LoVo (cell line): ENCODE results near the gene ZNF319.

Experiments
- DNase-seq: peaks from one replicate; pipeline ENCODE4 v3.0.0-alpha.2; 2016; ENCODE audit warnings: low spot score

ZNF319 gene

DNA sequence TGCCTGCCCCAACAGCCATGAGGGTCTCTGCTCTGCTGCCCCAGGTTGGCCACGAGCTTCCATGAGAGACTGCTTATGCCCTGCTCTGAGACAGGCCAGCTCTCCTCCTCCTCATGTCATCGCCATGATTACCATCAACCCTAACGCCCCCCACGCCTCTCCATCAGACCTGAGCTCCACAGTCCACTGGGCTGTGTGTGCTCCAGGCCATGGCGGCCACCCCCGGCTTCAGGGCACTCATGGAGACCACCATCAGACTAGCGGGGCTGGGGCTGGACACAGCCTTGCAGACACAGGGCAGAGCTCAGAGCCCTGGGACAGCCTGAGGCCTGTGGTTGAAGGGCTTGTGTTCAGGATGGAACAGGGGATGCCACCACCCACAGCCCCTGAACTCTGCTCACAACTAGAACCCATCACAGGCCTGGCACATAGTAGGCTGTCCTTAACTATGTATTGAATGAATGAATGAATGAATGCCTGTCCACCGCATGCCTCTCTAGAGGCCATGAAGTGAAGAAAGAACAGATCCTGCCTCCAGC, 44.1 kb downstream of the ZNF319 start:
- DNase-seq: no peak

DNA sequence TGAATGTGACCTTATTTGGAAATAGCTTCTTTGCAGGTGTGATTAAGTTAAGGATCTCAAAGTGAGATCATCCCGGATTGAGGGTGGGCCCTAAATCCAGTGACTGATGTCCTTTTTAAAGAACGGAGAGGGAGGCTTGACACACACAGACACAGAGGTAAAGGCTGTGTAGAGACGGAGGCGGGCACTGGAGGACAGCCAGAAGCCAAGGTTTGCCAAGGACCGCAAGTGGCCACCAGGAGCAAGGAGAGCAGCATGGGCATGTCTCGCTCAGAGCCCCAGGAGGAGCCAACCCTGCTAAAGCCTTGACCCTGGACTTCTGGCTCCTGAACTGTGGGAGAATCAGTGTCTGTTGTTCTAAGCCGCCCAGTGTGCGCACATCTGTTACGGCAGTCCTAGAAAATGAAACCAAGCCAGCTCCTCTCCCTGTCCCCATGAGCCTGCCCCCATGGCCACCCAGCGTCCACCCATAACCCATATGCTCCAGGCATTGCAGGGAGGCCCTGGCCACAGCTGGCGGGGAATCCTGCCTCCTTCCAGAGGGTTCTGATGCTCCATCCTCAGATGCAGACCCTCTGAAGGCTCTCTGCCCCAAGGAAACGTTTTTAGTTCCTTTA, 44.8 kb downstream of the ZNF319 start:
- DNase-seq: peak; percentile 10

DNA sequence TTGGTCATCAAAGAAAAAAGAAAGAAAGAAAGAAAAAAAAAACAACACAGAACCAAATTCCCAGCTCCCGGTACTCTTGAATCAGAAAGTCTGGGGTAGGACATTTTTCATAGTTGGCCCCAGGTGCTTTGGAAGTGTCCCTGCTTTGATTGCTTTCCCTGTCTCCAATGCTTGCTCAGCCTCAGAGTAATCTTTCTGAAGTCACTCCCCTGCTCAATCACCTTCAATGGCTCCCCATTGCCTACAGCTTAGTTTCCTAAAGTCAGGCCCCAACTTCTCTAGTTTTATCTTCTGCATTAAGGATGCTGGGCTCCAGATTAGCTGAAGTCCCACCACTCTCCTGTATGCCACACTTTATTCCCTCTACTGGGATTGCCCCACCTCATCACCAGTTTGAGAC, 46.6 kb downstream of the ZNF319 start:
- no peak for DNase-seq

DNA sequence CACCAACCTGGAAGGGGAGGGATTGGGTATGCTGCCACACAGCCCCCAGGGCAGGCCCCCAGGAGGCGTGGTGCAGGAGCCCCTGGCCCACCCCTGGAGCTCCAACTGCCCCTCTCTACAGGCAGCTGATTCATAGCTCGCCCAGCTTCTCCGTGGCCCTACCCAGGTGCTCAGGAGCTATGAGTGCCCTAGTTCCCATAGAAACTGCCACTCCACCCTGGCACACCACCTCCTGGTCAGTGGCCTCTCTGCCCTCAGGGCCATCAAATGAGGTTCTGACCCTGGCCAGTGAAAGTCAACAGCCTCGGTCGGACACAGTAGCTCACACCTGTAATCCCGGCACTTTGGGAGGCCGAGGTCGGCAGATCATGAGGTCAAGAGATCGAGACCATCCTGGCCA, 47.6 kb downstream of the ZNF319 start:
- DNase-seq: no peak

DNA sequence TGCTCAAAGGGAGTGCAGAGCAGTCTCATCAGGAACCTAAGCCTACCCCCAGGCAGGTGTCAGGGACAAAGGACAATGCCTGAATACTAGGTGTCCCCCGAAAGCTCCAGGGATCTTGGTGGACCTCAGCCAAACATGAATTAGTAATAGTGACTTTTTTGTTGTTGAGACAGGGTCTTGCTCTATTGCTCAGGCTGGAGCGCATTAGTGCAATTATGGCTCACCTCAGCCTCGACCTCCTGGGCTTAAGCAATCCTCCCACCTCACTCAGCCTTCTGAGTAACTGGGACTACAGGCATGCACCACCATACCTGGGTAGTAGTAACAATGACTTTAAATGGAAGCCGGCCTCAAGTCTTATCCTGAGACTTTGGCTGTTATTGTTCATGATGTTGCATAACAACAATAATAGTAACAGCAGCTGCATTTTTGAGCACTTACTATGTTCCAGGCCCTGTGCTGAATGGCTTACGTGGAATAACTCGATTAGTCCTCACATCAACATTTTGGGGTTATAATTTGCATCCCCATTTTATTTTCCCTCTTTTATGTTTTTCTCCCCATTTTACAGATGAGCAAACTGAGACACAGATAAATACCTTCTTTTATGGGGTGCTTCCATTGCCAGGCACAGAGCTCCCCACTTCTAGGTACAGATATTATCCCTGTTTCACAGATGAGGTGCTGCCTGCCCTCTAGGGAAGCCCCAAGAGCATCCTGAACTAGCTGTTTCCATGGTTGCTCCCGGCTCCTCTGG, 49.1 kb downstream of the ZNF319 start:
- no peak for DNase-seq

DNA sequence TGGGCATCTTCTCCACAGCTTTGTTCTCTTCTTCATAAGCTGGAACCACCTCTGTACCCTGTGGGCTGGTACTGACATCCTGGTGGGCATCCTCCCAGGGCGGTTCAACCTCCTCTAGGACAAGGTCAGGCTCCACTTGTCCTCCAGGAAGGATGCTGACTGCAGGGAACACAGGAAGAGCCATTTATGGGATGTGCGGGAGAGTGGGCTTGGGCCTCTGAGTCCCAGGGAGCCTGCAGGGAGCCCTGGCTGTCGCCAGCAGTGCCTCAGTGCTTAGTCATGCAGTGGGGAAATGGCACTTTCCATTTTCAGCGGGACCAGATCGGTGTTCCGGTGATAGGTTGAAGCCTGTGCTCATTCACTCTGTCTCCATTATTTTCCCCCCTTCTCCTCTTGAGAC, 50.1 kb downstream of the ZNF319 start:
- no peak for DNase-seq

DNA sequence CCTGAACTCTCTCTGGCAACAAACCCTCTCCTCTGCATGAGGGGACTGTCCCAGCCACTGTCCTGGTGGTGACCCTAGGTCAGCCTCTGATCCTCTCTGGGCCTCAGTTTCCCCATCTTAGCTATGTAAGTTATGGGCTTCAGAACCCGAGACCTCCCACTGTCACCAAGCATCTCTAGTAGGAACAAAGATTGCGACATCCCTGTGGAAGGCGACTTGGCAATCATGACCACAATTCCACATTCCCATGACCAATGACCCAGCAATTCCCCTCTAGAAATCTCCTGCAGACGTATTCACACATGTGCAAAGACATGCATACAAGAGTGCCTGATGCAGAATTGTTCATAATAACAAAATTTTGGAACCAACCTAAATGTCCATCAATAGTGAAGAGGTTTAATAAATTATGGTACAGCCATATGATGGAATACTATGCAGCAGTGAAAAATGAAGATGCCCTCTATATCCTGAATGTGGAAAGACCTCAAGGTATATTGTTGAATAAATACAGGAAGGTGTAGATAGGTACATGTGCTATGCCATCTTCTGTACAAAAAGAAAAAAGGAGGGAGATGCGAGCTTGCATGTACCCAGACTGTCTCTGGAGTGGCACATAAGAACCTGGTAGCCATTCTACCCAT, 50.8 kb downstream of the ZNF319 start:
- no peak for DNase-seq

DNA sequence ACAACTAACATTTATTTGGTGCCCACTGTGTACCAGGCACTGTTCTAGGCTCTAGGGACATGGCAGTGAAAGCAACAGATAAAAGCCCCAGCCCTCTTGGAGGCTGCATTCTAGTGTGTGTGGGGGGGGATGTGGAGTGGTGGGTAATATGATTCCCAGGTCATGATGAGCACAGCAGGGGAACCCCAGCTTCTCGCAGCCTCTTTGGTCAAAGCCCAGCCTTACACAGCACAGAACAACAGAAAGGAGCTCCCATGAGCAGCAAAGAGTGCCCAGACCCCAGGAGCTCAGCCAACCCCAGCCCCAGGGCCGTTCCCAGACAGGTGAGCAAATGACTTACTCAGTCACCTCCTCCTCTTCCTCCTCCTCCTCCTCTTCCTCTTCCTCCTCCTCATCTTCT, 51.5 kb downstream of the ZNF319 start:
- no peak for DNase-seq

DNA sequence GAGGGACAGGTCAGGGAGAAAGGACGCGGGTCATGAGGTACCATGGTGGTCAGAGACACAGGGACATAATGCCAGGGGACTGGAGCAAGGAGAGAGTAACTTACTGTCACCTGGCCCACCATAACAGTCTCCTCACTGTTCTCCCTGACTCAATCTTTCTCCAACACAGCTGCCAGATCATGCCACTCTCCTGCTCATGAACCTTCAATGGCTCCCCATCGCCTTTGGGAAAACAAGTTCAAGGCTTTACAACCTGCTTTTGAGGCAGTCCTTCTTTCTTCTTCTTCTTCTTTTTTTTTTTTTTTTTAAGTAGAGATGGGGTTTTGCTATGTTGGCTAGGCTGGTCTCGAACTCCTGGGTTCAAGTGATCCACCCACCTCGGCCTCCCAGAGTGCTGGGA, 52.4 kb downstream of the ZNF319 start:
- DNase-seq: no peak

DNA sequence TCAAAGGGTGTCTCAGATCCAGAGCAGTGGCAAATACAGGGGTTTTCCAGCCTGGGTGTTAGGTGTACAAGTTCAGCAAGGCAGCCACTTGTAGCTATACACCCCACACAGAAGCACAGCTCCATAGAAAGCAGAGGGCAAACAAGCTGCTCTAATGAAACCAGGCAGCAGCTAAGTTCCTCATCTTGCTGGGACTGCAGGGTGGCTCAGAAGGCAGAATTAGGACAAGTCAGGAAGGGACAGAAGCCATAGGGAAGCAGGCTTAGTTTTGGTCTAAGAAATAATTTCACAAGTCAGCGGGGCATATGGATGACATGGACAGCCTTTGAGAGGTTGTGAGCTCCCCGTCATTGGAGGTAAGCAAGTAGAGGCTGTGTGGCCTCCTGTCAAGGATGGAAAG, 53.2 kb downstream of the ZNF319 start:
- DNase-seq: no peak

DNA sequence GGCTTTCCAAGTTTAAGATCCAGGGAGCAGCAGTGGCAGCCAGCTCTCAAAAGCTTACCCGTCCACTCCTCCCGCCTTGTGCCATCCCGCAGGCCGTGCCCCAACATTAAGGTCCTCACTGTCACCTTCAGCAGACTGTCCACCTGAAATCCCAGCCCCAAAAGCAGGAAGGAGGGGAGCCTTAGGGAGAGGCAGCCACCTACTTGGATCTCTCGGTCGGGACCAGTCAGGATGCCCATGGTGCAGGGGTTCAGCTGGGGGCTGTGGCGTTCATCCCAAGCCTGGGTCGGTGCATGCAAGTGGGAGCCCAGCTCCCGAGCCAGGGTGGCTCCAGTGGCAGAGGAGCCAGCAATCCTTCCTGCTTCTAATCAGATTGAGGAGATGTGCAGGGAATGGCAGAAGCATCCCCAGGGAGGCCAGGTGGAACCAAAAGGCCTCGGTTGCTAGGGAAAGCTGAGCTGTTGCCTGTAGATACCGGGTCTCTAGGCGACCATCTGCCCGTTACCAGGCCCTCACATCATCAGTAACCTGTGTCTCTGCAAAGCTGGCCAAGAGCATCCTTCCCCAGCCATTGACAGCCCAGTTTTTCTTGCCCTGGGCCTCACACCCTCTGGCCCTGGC, 54.2 kb downstream of the ZNF319 start:
- no peak for DNase-seq

DNA sequence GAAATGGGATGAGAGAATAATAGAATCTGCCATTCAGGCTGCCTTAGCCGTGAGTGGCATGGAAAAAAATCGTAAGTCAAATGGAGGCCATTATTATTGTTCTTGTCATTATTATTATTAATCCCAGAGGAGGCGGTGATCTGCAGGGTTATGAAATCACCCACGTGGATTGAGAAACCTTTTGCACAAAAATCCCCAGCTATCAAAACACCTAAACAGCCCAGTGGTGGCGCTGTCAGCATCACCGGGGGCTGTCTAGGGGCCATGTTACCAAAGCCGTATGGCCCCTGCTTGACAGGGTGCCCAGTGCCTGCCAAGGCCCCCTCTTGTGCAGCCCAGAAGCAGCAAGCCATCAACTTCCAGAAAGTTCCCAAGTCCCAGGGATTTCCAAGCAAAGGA, 54.7 kb downstream of the ZNF319 start:
- no peak for DNase-seq

DNA sequence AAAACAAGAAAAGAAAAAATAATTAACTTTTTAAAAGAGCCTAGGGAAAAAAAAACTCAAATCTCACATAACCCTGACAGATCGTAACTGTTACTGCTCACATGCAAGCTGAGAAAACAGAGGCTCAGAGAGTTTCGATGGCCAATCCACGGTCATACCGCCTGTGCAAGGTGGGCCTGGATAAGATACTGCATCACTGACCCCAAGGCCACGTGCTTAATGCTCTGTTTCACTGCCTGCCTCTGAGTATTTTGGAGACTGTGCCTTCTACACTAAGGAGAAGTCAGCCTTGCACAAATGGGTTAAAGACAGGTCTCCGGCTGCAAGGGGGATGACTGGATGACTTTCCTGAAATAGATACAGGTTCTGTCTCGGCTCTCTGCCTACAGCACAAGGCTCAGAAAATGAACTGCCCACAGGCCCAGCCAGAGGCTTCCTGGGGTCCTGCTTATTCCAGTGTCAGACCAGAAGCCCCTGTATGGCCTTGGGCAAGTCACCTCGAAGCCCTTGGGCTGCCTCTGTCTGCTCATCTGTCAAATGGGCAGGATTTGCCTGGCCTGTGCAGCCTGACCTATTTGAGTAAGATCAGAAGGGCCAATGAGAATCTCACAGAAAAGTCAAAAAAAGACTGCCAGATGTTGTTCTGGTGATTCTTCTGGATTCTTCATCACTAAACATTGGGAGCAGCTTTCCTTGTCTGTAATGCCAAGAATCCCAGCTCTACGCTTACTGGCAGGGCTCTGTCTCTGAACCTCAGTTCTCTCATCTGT, 55.3 kb downstream of the ZNF319 start:
- DNase-seq: no peak
